Fibroblast of skin of left biceps (primary cell): ENCODE data around the gene AGO4.

ENCODE experiments used
- DNase-seq, 2 experiments: peaks; one replicate each; pipeline ENCODE4 v3.0.0-alpha.2; 2013; ENCODE audit warnings: low read depth in 2 of 2

AGO4 gene

DNA sequence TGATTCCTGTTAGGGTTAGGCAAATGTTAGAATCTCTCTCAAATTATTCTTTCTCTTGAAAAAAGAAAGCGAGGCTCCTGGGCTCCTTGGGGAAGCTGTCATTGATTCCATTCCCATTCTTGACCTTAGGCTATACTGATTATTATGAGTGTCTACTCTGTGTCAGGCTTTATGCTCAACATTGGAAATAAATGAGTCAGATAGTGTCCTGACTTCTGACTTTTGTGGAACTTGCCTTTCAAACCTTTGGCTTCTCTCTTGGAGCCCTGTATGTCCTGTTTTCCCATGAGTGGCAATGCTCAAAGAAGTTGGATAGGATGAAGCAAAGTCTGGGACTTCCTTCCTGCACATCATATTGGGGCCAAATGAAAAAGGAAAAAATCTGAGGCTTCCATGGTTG lies 86.8 kb downstream of the AGO4 start:
- DNase-seq, result no peak

DNA sequence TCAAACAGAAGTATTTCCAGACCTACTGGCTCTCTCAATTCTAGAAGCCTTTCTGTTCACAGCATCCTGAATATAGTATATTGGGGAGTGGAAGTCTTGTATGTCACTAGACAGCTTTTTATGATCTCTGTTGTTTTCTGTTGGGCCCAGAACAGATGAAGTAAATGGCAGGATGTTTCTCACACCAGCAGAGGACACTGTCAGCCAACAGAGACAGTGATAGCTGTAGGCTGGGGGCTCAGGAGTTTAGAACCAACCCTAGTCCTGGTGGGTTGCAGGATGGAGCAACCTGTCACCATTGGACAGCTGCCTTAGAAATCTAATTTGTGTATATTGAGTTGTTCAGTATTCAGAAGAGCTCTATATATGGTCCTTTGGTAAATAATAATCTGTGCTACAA lies 92.1 kb downstream of the AGO4 start:
- no peak for DNase-seq

DNA sequence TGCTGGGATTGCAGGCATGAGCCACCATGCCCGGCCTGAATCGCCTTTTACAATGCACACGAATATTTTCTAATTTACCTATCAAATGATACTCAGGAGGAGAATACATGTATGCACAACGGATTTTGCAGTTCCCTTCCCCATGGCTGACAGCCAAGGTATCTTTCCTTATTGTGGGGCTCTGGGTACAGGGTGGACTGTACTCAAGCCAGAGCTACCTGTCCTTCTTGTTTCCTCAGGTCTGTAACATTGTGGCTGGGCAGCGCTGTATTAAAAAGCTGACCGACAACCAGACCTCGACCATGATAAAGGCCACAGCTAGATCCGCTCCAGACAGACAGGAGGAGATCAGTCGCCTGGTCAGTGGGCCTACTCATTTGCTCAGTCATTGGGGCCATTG lies 93.4 kb downstream of the AGO4 start:
- no peak for DNase-seq

DNA sequence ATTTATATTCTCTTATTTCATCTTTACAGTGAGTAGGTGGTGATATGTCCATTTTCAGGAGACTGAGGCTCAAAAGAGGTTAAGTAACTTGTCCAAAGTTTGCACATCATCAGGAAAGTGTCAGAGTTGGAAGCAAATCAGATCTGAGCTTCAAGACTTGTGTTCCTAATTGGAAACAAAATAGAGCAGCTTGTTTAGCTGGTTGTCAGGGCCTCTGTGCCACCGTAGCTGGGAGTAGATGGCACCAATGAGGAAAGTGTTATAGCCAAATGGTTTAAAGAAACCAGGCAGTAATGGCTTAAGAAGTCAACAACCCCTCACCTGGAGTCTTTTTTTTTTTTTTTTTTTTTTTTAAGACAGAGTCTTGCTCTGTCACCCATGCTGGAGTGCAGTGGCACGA lies 94.9 kb downstream of the AGO4 start:
- no peak for DNase-seq
